Adrenal gland (tissue), 5 donors: ENCODE measurements around the gene USF1.

ENCODE experiments used
- POLR2A ChIP-seq, 2 donors: fragments of 450-650 bp; IDR thresholded peaks; one replicate each; pipeline ENCODE4 v1.6.1; 2017; ENCODE audit warnings: antibody characterized with exemption in 2 of 2, mild to moderate bottlenecking in 2 of 2, moderate library complexity in 1 of 2
- TF ChIP-seq, protein P1 (sequence below), 6 experiments: fragments of 450-650 bp in 4 of 6; fragments of 200-600 bp in 2 of 6; sonication (generic) in 1 of 6; IDR thresholded peaks; 1 replicate in 5 of 6; 2 replicates in 1 of 6; pipeline versions ENCODE4 v1.5.1 to v1.8.0; 2016 to 2021; ENCODE audit warnings: antibody characterized with exemption in 6 of 6, mild to moderate bottlenecking in 2 of 6, moderate library complexity in 1 of 6
- donor health status: DM: no; HTN: no; CAD: no.

DNA sequence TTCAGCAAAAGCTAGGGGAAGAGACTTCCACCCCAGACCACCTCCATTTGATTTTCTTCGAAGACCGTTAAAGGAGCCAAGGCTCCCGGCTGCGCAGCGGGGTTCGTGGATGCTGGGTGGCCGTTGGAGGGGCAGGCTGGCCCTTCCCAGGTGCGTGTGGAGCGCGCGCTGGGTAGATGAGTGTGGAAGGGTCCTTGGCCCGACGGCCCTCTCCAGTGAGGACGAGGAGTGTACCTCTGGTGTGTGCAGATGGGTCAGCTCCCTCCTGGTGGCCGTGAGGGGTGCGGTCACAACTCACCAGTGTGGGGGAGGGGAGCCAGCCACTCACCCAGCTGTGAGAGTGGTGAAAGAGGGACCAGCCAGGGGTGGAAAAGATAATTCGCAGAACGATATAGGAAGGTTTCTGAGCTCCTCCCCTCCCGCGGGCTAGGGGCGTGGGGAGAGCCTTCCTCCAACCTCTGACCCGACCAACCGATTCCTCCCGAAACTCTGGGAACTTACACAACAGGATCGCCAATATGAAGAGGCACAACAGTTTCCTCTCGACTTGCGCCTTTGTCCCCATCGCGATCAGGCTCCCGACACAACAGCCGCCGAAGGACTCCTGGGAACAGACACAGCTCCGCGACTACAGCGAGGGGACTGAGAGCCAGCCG is 25.1 kb downstream of the USF1 start, which contains the start of gene F11R:
- TF ChIP-seq, protein P1, sequence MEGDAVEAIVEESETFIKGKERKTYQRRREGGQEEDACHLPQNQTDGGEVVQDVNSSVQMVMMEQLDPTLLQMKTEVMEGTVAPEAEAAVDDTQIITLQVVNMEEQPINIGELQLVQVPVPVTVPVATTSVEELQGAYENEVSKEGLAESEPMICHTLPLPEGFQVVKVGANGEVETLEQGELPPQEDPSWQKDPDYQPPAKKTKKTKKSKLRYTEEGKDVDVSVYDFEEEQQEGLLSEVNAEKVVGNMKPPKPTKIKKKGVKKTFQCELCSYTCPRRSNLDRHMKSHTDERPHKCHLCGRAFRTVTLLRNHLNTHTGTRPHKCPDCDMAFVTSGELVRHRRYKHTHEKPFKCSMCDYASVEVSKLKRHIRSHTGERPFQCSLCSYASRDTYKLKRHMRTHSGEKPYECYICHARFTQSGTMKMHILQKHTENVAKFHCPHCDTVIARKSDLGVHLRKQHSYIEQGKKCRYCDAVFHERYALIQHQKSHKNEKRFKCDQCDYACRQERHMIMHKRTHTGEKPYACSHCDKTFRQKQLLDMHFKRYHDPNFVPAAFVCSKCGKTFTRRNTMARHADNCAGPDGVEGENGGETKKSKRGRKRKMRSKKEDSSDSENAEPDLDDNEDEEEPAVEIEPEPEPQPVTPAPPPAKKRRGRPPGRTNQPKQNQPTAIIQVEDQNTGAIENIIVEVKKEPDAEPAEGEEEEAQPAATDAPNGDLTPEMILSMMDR (IDR thresholded peaks at IDR 0.05) = peak in 5 of 6 experiments; percentile 7 to 57 (median 55)
- TF ChIP-seq POLR2A (IDR thresholded peaks at IDR 0.05) = no peak
